Natural killer cell (primary cell): ENCODE data around the gene PREPL. TPM values are rescaled to one million over a fixed set of nuclear protein-coding genes. Genes with fewer than 3 reads are reported as not detected.

Experiments used
- ATAC-seq, 3 donors: fragments of 150-1000 bp in 2 of 3; fragments of 200-7000 bp in 1 of 3; cut with Tn5 transposase; 1 replicate in 1 of 3; 2 replicates in 2 of 3; pipeline ENCODE4 v1.10.0; 2021; ENCODE audit warnings: mild to moderate bottlenecking in 2 of 3, moderate library complexity in 2 of 3
- DNase-seq, 2 donors: peaks; one replicate each; pipeline versions ENCODE4 v3.0.0 to v3.0.0-alpha.2; 2013 to 2021; ENCODE audit warnings: mixed read lengths in 1 of 2
- H3K27ac ChIP-seq: one replicate; pipeline ENCODE4 v1.5.1; 2013; ENCODE audit warnings: mild to moderate bottlenecking, low read length
- H3K27me3 ChIP-seq: one replicate; pipeline ENCODE4 v1.6.1; 2013; ENCODE audit warnings: low read length; ENCODE audit not compliant: control insufficient read depth, insufficient read depth
- H3K36me3 ChIP-seq: one replicate; pipeline ENCODE4 v1.6.1; 2013; ENCODE audit warnings: low read length; ENCODE audit not compliant: control insufficient read depth, insufficient read depth
- H3K4me1 ChIP-seq: one replicate; pipeline ENCODE4 v1.6.1; 2013; ENCODE audit warnings: low read length; ENCODE audit not compliant: control insufficient read depth, insufficient read depth
- H3K4me3 ChIP-seq: one replicate; pipeline ENCODE4 v1.5.1; 2013; ENCODE audit warnings: low read length
- H3K9me3 ChIP-seq: one replicate; pipeline ENCODE4 v1.6.1; 2013; ENCODE audit warnings: low read length; ENCODE audit not compliant: control insufficient read depth, insufficient read depth
- H3K27ac Mint-ChIP-seq, 2 donors: one replicate each; pipeline ENCODE4 v1.8.0; 2022; ENCODE audit warnings: mild to moderate bottlenecking in 2 of 2, mixed read lengths in 2 of 2, moderate library complexity in 1 of 2
- H3K27me3 Mint-ChIP-seq, 2 donors: one replicate each; pipeline ENCODE4 v1.8.0; 2022; ENCODE audit warnings: low read depth in 2 of 2, mixed read lengths in 2 of 2
- H3K36me3 Mint-ChIP-seq: one replicate; pipeline ENCODE4 v1.8.0; 2022; ENCODE audit warnings: mixed read lengths
- H3K4me1 Mint-ChIP-seq, 2 donors: one replicate each; pipeline ENCODE4 v1.8.0; 2022; ENCODE audit warnings: mixed read lengths in 2 of 2
- H3K4me3 Mint-ChIP-seq: one replicate; pipeline ENCODE4 v1.8.0; 2022; ENCODE audit warnings: mild to moderate bottlenecking, moderate library complexity, mixed read lengths
- H3K9me3 Mint-ChIP-seq, 2 donors: one replicate each; pipeline ENCODE4 v1.8.0; 2022; ENCODE audit warnings: mixed read lengths in 2 of 2
- CTCF ChIP-seq: fragments of 200-600 bp; IDR thresholded peaks from one replicate; pipeline ENCODE4 v1.8.0; 2022; ENCODE audit warnings: antibody characterized with exemption
- WGBS: methylation state at CpG from one replicate; pipeline ENCODE4 v1.1.7; 2013; ENCODE audit warnings: missing lambda C conversion rate; ENCODE audit not compliant: insufficient coverage; 5-methylcytosine and 5-hydroxymethylcytosine counted together
- intact Hi-C: fragments of 100-400 bp; cut with micrococcal nuclease; formaldehyde crosslinking; loops from one replicate; pipeline ENCODE4 v1.14.2; 2022
- total RNA-seq, 4 donors: library from RNA; stranded (reverse); fragments of 120-200 nt in 1 of 4; gene quantifications; one replicate each; pipeline versions ENCODE4 v1.2.3 to v1.2.4, GENCODE V29; 2013 to 2022

PREPL gene
- total RNA-seq, 3 donors from 2014 or later (not counting 1 experiment from before 2014, with no cell fraction given), result 17.2 to 23.2 (median 18.4) TPM

GRCh38 chr2:44330801-44331200 lies 30.5 kb downstream of the PREPL start:
- Histone ChIP-seq H3K27ac (no peak overlapping the region), H3K4me1 (no peaks in the 10 kb centered on the region), H3K4me3 (no peak overlapping the region), H3K36me3 (peaks cover 25% of the 10 kb centered on the region), H3K9me3 (no peaks in the 10 kb centered on the region), H3K27me3 (no peaks in the 10 kb centered on the region)
- 100% methylated on average over 1 of the region's 1 CpG for WGBS
- no peaks in the 10 kb centered on the region for H3K27me3 Mint-ChIP-seq
- intact Hi-C loops, result no loop called here
- H3K27ac Mint-ChIP-seq, result no peak overlapping the region
- no peaks in the 10 kb centered on the region for H3K9me3 Mint-ChIP-seq
- DNase-seq (no peak), ATAC-seq (no peak)
- H3K4me3 Mint-ChIP-seq, result no peak overlapping the region
- peaks cover 9% of the 10 kb centered on the region for H3K36me3 Mint-ChIP-seq
- peaks cover 4 to 5% of the 10 kb centered on the region in 2 donors for H3K4me1 Mint-ChIP-seq
- no peak for TF ChIP-seq CTCF

- Histone ChIP-seq H3K4me1 (no peaks in the 10 kb centered on the region), H3K4me3 (no peak overlapping the region), H3K9me3 (no peaks in the 10 kb centered on the region), H3K27ac (no peak overlapping the region), H3K36me3 (peaks cover 32% of the 10 kb centered on the region), H3K27me3 (no peaks in the 10 kb centered on the region)
- DNase-seq, result no peak
- H3K4me3 Mint-ChIP-seq, result no peak overlapping the region
- H3K36me3 Mint-ChIP-seq, result peaks cover 8% of the 10 kb centered on the region
- no peaks in the 10 kb centered on the region for H3K27me3 Mint-ChIP-seq
- no peak for ATAC-seq
- WGBS, result 100% methylated on average over 1 of the region's 2 CpGs
- intact Hi-C loops, result no loop called here
- H3K27ac Mint-ChIP-seq, result peak overlapping the region; percentile 4 to 19
- H3K9me3 Mint-ChIP-seq, result no peaks in the 10 kb centered on the region
- no peak for TF ChIP-seq CTCF
- H3K4me1 Mint-ChIP-seq, result no peaks in the 10 kb centered on the region
These were observed 32.0 kb downstream of the PREPL start for GRCh38 chr2:44329343-44329742.

- Histone ChIP-seq H3K27me3 (no peaks in the 10 kb centered on the region), H3K4me3 (no peak overlapping the region), H3K36me3 (peaks cover 37% of the 10 kb centered on the region), H3K27ac (no peak overlapping the region), H3K9me3 (no peaks in the 10 kb centered on the region), H3K4me1 (no peaks in the 10 kb centered on the region)
- Mint-ChIP-seq H3K27me3 (no peaks in the 10 kb centered on the region), H3K4me1 (no peaks in the 10 kb centered on the region), H3K9me3 (no peaks in the 10 kb centered on the region), H3K36me3 (peaks cover 8% of the 10 kb centered on the region), H3K27ac (peak overlapping the region; percentile 4 to 19), H3K4me3 (no peak overlapping the region)
- ATAC-seq (no peak), DNase-seq (no peak)
- no peak for TF ChIP-seq CTCF
- intact Hi-C loops, result no loop called here
- 100% methylated on average over 2 of the region's 2 CpGs for WGBS
These were observed 32.5 kb downstream of the PREPL start for GRCh38 chr2:44328750-44329149.

GRCh38 chr2:44326548-44327264 lies 34.6 kb downstream of the PREPL start:
- TF ChIP-seq CTCF, result no peak
- intact Hi-C loops, result no loop called here
- Mint-ChIP-seq H3K36me3 (peaks cover 21% of the 10 kb centered on the region), H3K27ac (no peak overlapping the region), H3K9me3 (no peaks in the 10 kb centered on the region), H3K4me3 (no peak overlapping the region), H3K4me1 (no peaks in the 10 kb centered on the region), H3K27me3 (no peaks in the 10 kb centered on the region)
- Histone ChIP-seq H3K27me3 (no peaks in the 10 kb centered on the region), H3K4me3 (no peak overlapping the region), H3K4me1 (no peaks in the 10 kb centered on the region), H3K36me3 (peaks cover 52% of the 10 kb centered on the region), H3K27ac (no peak overlapping the region), H3K9me3 (no peaks in the 10 kb centered on the region)
- no peak for DNase-seq
- 92% methylated on average over 13 of the region's 13 CpGs for WGBS
- ATAC-seq, result no peak
